NAMALWA (cell line): Measurements from ENCODE around the gene FYN.
A peak's percentile ranks its signal among the peaks of the same experiment; 100 is the strongest.

Source experiments
- DNase-seq: peaks from one replicate; pipeline ENCODE4 v3.0.0-alpha.2; 2015; ENCODE audit warnings: low spot score

FYN gene

DNA sequence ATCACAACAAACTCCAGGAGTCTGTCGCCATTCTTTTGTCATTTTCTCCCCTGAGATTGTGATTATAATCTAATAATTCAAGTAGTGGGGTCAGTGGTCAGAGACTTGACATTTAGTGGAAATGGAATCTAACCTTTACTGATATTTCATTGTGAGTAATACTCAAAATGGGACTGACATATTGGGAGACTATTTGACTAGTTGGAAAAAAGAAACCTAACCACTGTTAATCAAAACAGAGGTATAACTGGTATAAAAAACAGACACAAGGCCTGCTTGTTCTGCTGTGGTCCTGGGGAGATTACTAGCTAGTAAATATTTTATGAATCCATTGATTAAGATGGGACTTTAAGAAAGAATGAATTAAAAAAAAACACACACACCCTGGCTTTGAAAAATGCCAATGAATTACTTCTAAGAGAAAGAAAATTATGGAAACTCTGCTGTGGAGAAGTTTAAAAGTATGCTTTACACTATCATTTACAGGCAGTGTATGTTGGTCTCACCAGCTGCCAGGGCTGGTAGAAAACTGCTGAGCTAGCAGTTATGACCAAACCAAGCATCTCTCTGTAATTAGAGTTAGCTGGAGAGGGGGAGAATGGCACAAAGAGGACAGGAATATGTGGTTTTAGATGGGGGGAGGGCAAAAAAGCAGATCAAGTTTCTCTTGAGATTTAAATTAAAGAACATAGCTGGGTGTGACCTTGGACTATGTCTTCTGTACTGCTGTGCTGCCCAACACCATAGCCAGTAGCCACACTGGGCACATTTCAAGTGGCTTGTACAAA, 103.7 kb downstream of the FYN start:
- no peak for DNase-seq

- no peak for DNase-seq
Observed at GRCh38 chr6:111768431-111768770, 104.9 kb downstream of the FYN start.

GRCh38 chr6:111767752-111768430, 105.4 kb downstream of the FYN start:
- DNase-seq: no peak

GRCh38 chr6:111766201-111766857, 106.9 kb downstream of the FYN start:
- DNase-seq: no peak

DNA sequence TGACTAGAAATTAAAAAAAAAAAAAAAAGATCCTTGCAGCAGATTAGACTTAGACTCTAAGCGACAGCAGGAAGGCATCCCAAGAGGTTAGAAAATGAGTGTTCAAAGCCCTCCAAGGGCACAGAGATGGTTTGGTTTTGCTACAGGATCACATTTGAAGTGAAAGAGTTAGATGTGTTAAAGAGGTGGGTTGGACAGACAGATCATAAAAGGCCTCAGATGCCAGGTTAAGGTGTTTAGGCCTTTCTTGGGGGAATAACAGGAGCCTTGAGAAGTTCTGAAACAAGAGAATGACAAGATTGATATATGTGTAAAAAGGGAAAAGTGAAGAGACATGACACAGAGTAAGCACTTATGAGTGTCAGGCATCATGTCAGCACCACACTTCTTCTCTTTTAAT, 107.5 kb downstream of the FYN start:
- no peak for DNase-seq

GRCh38 chr6:111764238-111765175, 108.7 kb downstream of the FYN start:
- DNase-seq: peak; percentile 56

GRCh38 chr6:111763381-111763780, 109.9 kb downstream of the FYN start:
- no peak for DNase-seq

DNA sequence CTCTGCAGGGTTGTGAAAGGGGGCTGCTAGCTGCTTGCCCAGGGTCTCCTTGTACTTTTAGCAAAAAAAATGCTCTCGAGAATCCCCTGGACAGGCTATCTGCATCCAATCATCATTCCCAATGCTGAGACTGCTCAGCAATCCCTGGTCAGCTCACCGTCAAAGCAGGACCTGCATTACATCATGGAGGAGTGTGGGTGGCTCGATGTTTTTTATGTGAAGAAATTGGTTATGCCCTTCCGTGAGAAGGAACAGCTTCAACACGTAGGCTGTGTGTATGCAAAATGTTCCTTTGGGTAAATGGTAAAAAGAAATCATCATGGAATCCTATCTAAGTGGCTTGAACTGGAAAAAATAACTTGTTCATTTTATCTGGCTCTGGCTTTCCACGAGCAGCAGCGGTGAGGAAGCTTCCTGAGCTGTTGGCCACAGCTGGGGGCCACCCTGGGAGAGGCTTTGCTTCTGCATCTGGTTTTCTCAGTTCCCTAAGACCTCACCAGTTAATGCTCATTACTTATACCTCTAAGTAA, 111.4 kb downstream of the FYN start:
- DNase-seq: peak; percentile 50

DNA sequence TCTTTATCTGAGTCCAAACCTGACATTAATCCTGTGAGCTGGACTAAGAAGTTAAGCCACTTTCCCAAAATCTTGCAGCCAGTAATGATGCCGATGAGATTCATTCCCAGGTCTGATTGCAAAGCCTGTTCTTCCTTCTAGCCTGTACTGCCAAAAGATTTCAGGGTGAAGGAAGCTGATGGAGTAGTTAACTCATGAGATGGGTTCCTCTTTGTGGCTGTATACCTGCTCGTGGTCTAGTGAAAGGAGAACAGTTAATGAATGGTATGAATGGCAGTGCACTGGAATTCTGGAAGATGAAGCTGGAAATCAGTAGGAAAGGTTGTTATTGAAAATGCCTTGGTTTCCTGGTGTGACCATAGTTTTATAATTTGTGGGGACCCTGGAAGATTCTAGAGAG, 112.0 kb downstream of the FYN start:
- DNase-seq: no peak

- DNase-seq: no peak
Observed at GRCh38 chr6:111759836-111760785, 113.1 kb downstream of the FYN start.

- no peak for DNase-seq
Observed at GRCh38 chr6:111759331-111759835, 113.9 kb downstream of the FYN start.

DNA sequence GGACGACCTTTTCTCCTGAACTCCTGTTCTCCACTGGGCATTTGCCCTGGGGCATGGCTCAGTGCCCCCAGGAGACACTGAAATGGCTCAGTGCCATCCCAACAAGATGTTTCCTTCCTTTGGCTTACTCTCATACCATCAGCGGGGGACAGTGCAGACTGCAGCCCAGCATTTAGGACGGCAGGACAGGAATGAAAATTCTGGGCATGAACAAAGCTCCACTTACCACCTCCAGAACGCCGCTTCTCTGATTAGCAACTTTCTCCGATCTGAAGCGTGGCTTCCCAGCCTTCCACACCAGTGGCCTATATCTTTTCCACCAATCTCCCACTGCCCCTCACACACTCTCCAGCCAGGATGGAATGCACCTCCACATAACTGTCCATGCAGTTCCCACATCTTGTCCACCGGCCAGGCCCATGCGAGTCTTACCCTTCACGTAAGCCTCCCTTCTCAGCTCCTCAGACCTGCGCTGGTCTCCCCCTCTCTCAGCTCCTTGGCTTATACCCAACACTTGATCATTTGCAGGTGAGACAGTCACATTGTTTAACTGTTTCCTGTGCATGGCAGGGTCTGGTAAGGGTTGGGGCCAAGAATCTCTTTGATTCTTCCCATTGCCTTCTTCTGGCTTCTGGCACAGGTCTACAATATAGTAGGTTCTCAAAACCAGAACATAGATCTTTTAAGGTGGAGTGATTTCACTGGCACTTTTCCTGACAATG, 114.5 kb downstream of the FYN start:
- DNase-seq: no peak

GRCh38 chr6:111757342-111757741, 115.9 kb downstream of the FYN start:
- DNase-seq: no peak

DNA sequence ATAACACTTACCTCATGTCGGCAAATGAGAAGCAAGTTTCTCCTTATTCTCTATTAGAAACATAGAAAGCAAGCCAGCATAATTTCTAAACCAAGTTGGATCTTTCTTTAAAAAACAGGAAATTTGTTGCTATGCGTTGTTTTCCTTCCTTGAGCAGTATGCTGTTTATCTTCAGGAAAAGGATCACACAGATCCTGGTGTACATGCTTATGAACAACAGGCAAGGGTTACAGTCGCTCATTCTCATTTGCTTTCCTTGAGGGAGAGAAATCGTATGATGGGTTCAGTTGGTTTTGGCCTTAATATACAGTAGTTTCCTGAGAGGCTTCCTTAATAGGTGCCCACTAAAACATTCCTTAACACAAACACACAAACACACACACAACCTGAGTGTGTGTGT, 118.8 kb downstream of the FYN start:
- DNase-seq: no peak

DNA sequence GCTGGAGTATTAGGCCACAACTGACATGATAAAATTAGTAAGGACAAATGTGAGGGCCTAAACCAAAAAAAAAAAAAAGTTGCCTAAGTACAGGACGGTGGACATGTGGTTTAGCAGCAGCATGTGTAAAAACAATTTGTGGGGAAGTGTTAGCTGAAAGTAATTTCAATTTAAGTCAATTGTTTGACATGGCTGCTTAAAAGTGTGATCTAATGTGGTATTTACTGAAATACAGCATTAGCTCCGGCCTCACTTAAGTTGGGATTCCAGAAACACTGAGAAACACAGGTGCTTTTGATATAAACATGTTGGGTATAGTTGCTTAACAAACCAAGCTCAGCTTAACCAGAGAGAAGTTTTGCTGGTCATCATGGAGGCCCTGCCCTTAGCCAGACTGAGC, 119.7 kb downstream of the FYN start:
- no peak for DNase-seq

GRCh38 chr6:111752476-111752875, 120.8 kb downstream of the FYN start:
- no peak for DNase-seq

DNA sequence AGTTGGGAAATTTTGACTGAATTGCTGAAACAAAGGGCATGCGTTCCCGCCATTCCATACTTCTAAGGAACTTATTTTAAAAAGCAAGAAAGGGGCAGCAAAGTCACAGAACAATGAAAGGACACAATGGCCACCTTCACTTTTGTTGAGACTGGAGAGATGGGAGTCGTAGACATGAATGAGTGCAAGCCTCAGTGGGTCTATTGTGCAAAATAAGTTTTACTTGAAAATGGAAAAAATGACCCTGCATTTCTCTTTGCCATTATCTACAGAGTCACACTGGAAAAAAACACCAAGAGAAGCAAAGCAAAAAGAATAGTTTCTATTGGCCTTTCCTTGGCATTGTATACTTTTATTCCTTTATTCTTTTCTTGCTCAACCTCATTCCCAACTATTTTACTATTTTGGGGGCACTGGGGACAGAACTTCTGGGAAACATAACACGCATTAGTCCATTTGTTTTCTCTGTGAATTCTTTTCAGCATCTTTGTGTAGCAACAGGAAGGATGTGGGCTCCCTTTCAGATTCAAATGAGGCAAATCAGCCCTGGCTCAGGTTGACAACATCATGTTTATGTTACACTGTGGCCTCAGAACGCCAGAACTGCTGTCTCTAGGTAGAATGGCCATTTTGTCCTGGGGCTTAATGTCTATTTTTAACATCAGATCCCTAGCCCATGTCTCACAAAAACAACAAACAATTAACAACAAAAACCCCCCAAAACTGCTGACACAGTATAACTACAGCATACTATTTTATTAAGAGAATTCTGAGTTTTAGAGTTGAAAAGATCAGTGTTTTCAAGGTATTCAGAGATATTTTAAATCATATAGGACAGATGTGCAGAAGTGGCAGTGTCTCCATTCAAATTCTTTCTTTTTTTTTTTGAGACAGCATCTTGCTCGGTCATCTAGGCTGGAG, 122.2 kb downstream of the FYN start:
- peak; percentile 13 for DNase-seq

- no peak for DNase-seq
Observed at GRCh38 chr6:111750153-111750552, 123.1 kb downstream of the FYN start.

- peak; percentile 51 for DNase-seq
Observed at GRCh38 chr6:111748231-111748647, 125.0 kb downstream of the FYN start.
